Measurements from ENCODE around the gene YTHDF1.

Gene YTHDF1

DNA sequence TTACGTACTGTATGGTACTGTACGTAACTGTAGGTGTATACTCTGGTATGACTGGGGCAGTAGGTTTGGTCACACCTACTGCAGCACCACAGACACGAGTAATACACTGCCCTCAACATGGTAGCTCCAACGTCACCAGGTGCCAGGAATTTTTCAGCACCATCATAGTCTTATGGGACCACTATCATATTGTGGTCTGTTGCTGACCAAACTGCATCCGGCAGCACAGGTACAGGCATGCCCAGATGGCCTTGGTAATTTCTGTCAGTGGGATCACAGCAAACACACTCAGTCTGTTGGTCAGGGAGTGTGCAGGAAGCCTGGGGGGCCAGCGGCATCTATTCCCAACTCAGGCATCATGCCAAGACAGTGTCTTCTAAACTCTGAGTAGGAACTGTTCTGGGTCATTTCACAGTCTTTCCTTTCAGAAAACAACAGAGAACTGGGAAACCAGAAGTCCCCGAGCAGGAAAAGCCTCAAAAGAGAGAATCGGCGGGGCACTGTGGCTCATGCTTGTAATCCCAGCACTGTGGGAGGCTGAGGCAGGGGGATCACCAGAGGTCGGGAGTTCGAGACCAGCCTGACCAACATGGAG lies 5.8 kb downstream of the YTHDF1 start:
- ATAC-seq (ENCODE audit: low read depth) (peak; percentile 57), DNase-seq (ENCODE audit: low spot score) (peak; percentile 84)
- TF ChIP-seq, protein P1, sequence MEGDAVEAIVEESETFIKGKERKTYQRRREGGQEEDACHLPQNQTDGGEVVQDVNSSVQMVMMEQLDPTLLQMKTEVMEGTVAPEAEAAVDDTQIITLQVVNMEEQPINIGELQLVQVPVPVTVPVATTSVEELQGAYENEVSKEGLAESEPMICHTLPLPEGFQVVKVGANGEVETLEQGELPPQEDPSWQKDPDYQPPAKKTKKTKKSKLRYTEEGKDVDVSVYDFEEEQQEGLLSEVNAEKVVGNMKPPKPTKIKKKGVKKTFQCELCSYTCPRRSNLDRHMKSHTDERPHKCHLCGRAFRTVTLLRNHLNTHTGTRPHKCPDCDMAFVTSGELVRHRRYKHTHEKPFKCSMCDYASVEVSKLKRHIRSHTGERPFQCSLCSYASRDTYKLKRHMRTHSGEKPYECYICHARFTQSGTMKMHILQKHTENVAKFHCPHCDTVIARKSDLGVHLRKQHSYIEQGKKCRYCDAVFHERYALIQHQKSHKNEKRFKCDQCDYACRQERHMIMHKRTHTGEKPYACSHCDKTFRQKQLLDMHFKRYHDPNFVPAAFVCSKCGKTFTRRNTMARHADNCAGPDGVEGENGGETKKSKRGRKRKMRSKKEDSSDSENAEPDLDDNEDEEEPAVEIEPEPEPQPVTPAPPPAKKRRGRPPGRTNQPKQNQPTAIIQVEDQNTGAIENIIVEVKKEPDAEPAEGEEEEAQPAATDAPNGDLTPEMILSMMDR (IDR thresholded peaks at IDR 0.05; ENCODE audit: poor library complexity, severe bottlenecking): no peak
- Histone ChIP-seq H3K27ac (ENCODE audit: poor library complexity, severe bottlenecking) (peak overlapping the region; percentile 41), H3K36me3 (ENCODE audit: low read depth) (peaks cover 100% of the 10 kb centered on the region), H3K27me3 (ENCODE audit: insufficient read depth, poor library complexity, severe bottlenecking) (no peaks in the 10 kb centered on the region), H3K4me1 (ENCODE audit: insufficient read depth, poor library complexity, severe bottlenecking) (peaks cover 54% of the 10 kb centered on the region), H3K9me3 (ENCODE audit: severe bottlenecking) (no peaks in the 10 kb centered on the region), H3K4me3 (ENCODE audit: severe bottlenecking) (no peak overlapping the region)

DNA sequence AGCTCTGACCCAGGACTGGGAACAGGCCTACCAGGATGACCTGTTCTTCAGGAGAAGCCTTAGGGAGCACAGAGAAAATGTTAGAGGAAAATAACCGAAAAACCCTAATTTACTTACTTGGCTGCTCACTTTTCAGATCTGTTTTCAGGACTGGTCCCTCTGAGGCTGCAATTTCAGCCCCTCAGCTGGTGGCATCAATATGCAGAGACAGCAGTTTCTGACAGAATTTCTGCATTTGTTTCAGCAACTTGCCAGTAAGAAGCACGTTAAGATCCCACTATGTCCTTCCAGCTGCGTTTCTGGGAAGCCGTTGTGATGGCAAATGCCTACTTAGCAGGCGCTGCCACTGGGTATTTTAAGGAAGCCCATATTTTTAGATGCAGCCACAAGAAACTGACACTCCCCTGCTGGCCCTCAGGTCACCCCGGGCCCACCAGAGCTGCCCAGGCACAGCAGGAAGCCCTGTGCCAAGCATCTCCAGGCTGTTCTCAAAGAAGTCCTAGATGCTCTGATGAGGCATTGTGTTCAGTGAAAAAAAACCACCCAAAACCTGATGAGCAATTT lies 7.5 kb downstream of the YTHDF1 start:
- no peak overlapping the region for H3K4me3 ChIP-seq (ENCODE audit: severe bottlenecking)
- no peak overlapping the region for H3K27ac ChIP-seq (ENCODE audit: poor library complexity, severe bottlenecking)
- H3K36me3 ChIP-seq (ENCODE audit: low read depth): peaks cover 100% of the 10 kb centered on the region
- no peaks in the 10 kb centered on the region for H3K9me3 ChIP-seq (ENCODE audit: severe bottlenecking)
- peaks cover 39% of the 10 kb centered on the region for H3K4me1 ChIP-seq (ENCODE audit: insufficient read depth, poor library complexity, severe bottlenecking)
- H3K27me3 ChIP-seq (ENCODE audit: insufficient read depth, poor library complexity, severe bottlenecking): no peaks in the 10 kb centered on the region
- TF ChIP-seq, protein P1 (IDR thresholded peaks at IDR 0.05; ENCODE audit: poor library complexity, severe bottlenecking): no peak
- no peak for DNase-seq (ENCODE audit: low spot score)
- ATAC-seq (ENCODE audit: low read depth): no peak

DNA sequence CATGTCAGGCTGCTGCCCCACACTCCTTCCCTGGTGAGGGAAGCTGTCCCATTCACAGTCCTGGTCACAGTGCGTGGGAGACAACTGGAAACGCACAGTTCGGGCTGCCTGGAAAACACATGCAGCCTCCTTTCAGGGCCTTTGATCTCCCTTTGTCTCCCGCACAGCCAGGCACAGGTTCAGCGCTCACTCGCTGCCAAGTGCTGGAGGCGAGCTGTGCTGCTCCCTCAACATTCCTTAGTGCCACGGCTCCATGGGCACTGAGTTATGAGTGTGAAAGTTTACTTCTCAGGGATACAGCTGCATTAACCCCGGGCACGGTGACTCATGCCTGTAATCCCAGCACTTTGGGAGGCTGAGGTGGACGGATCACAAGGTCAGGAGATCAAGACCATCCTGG lies 9.1 kb downstream of the YTHDF1 start:
- peaks cover 27% of the 10 kb centered on the region for H3K4me1 ChIP-seq (ENCODE audit: insufficient read depth, poor library complexity, severe bottlenecking)
- no peak overlapping the region for H3K4me3 ChIP-seq (ENCODE audit: severe bottlenecking)
- H3K36me3 ChIP-seq (ENCODE audit: low read depth): peaks cover 100% of the 10 kb centered on the region
- H3K27me3 ChIP-seq (ENCODE audit: insufficient read depth, poor library complexity, severe bottlenecking): no peaks in the 10 kb centered on the region
- no peaks in the 10 kb centered on the region for H3K9me3 ChIP-seq (ENCODE audit: severe bottlenecking)
- H3K27ac ChIP-seq (ENCODE audit: poor library complexity, severe bottlenecking): peak overlapping the region; percentile 3
- ATAC-seq (ENCODE audit: low read depth) (peak; percentile 77), DNase-seq (ENCODE audit: low spot score) (peak; percentile 86)
- TF ChIP-seq, protein P1 (IDR thresholded peaks at IDR 0.05; ENCODE audit: poor library complexity, severe bottlenecking): no peak

DNA sequence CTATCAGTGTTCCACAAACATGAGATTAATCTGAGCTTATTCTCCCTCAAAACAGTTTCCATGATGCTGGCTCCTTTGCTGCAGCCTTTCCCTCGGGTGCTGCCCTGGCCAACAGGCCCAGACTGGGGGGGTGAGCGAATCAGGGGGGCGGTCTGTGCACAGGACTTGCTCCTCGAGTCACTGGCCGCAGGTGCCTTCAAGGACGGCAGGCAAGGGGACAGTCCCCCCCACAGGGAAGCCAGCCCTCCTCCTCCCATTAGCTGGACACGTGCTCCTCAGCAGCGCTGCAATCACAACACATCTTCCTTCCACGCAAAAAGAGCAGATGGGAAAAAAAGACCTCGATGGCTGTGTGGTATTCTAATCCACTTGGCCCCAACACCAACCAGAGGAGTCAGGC lies 10.0 kb downstream of the YTHDF1 start:
- peak; percentile 83 for DNase-seq (ENCODE audit: low spot score)
- Histone ChIP-seq H3K4me3 (ENCODE audit: severe bottlenecking) (no peak overlapping the region), H3K27me3 (ENCODE audit: insufficient read depth, poor library complexity, severe bottlenecking) (no peaks in the 10 kb centered on the region), H3K9me3 (ENCODE audit: severe bottlenecking) (no peaks in the 10 kb centered on the region), H3K4me1 (ENCODE audit: insufficient read depth, poor library complexity, severe bottlenecking) (peaks cover 19% of the 10 kb centered on the region), H3K27ac (ENCODE audit: poor library complexity, severe bottlenecking) (no peak overlapping the region), H3K36me3 (ENCODE audit: low read depth) (peaks cover 100% of the 10 kb centered on the region)
- TF ChIP-seq, protein P1 (IDR thresholded peaks at IDR 0.05; ENCODE audit: poor library complexity, severe bottlenecking): no peak
- no peak for ATAC-seq (ENCODE audit: low read depth)

DNA sequence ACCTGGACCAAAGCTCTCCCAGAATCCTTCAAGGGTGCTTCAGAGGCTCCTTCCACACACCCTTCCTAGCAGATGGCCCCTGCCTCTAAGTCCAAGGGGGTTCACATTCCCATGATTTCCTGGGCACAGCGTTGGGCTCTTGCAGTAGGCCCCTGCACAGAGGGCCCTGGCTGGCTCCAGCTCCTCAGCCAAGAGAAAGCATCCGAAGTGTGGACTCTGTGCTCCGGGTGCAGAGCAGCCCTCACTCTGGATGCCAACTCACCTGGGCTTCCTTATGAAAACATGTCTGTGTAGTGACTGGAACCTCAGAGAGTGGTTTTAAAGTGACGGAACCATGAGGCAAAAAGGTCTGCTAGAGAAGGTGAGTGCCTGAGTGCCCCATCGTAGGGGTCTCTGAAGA lies 11.6 kb downstream of the YTHDF1 start:
- TF ChIP-seq, protein P1 (IDR thresholded peaks at IDR 0.05; ENCODE audit: poor library complexity, severe bottlenecking): no peak
- no peak for ATAC-seq (ENCODE audit: low read depth)
- peak; percentile 72 for DNase-seq (ENCODE audit: low spot score)

More for the DNA sequence above, 11.6 kb downstream of the YTHDF1 start:
- H3K4me3 ChIP-seq (ENCODE audit: severe bottlenecking): no peak overlapping the region
- H3K9me3 ChIP-seq (ENCODE audit: severe bottlenecking): no peaks in the 10 kb centered on the region
- no peak overlapping the region for H3K27ac ChIP-seq (ENCODE audit: poor library complexity, severe bottlenecking)
- H3K4me1 ChIP-seq (ENCODE audit: insufficient read depth, poor library complexity, severe bottlenecking): peaks cover 6% of the 10 kb centered on the region
- peaks cover 99% of the 10 kb centered on the region for H3K36me3 ChIP-seq (ENCODE audit: low read depth)
- no peaks in the 10 kb centered on the region for H3K27me3 ChIP-seq (ENCODE audit: insufficient read depth, poor library complexity, severe bottlenecking)

Data from RWPE2 (cell line).